Measurements from ENCODE around the gene RRP1. TPM values are rescaled to one million over a fixed set of nuclear protein-coding genes. Genes with fewer than 3 reads are reported as not detected.

The RRP1 gene
- total RNA-seq, 4 donors from 2014 or later, result 15.5 to 29.4 (median 19.0) TPM

DNA sequence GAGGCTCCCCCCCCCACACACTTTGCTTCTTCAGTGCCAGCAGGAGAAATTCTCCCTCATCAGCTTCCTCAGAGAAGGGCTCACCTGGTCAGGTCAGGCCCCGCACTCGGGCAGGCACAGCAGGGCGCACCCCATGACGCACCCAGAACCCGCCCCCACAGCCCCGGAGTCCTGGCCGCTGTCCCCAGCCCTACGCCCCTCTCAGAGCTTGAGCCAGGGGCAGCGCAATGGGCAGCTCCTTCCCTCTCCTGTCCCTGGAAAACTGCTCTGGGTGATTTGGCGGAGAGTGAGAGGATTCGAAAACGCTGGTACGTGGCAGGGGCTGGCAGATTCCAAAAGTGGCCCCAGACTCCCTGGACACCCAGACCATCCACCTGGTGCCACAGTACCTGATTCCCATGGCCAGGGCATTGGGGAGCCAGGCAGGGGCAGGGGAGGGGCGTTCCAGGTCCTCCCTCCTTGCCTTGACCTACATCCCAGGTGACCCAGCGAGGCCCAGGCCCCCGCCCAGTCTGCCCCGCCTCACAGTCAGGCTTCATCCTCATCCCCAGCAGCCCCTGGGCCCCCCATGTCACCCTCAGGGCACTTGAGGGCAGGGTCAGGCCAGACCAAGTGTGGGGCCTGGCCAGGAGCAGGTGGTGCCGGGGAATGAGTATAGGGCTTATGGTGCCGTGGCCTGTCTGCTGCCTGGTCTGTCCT, 23.7 kb downstream of the RRP1 start:
- Histone ChIP-seq H3K9me3 (no peaks in the 10 kb centered on the region), H3K36me3 (peaks cover 0 to 7% (median 0%) of the 10 kb centered on the region in 3 donors), H3K27me3 (no peaks in the 10 kb centered on the region), H3K4me1 (peaks cover 0 to 32% (median 11%) of the 10 kb centered on the region in 4 donors), H3K27ac (no peak overlapping the region), H3K4me3 (no peak overlapping the region)
- DNase-seq (ENCODE audit: low spot score in 2 of 2), result no peak
- 85 to 88% methylated on average over 17 to 19 of the region's 19 CpGs for WGBS, 2 donors
- TF ChIP-seq EP300 (IDR thresholded peaks at IDR 0.05) (no peak), POLR2A (IDR thresholded peaks at IDR 0.05) (no peak)
- TF ChIP-seq, protein P1, sequence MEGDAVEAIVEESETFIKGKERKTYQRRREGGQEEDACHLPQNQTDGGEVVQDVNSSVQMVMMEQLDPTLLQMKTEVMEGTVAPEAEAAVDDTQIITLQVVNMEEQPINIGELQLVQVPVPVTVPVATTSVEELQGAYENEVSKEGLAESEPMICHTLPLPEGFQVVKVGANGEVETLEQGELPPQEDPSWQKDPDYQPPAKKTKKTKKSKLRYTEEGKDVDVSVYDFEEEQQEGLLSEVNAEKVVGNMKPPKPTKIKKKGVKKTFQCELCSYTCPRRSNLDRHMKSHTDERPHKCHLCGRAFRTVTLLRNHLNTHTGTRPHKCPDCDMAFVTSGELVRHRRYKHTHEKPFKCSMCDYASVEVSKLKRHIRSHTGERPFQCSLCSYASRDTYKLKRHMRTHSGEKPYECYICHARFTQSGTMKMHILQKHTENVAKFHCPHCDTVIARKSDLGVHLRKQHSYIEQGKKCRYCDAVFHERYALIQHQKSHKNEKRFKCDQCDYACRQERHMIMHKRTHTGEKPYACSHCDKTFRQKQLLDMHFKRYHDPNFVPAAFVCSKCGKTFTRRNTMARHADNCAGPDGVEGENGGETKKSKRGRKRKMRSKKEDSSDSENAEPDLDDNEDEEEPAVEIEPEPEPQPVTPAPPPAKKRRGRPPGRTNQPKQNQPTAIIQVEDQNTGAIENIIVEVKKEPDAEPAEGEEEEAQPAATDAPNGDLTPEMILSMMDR (IDR thresholded peaks at IDR 0.05), result no peak

DNA sequence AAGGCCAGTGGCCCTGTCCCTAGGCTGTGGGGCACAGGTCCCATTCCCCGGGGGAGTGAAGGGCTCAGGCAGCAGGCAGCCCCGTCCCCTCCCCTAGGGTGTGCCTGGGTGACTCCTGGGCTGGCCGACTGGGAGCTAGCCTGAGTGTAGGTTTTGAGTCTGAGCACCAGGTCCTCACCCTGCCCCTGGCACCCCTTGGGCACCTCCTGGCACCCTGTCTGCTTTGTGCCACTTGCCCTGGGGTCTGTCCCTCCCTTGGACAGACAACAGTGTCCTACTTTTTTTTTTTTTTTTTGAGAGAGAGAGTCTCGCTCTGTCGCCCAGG, 24.2 kb downstream of the RRP1 start:
- Histone ChIP-seq H3K27me3 (no peaks in the 10 kb centered on the region), H3K36me3 (peaks cover 0 to 9% (median 0%) of the 10 kb centered on the region in 3 donors), H3K9me3 (peaks cover 0 to 3% (median 0%) of the 10 kb centered on the region in 4 donors), H3K4me3 (no peak overlapping the region), H3K4me1 (peaks cover 0 to 32% (median 11%) of the 10 kb centered on the region in 4 donors), H3K27ac (no peak overlapping the region)
- WGBS, 2 donors, result 83 to 86% methylated on average over 3 to 5 of the region's 5 CpGs
- TF ChIP-seq, protein P1 (IDR thresholded peaks at IDR 0.05), result no peak
- TF ChIP-seq EP300 (IDR thresholded peaks at IDR 0.05), result no peak
- no peak for TF ChIP-seq POLR2A (IDR thresholded peaks at IDR 0.05)
- no peak for DNase-seq (ENCODE audit: low spot score in 2 of 2)

DNA sequence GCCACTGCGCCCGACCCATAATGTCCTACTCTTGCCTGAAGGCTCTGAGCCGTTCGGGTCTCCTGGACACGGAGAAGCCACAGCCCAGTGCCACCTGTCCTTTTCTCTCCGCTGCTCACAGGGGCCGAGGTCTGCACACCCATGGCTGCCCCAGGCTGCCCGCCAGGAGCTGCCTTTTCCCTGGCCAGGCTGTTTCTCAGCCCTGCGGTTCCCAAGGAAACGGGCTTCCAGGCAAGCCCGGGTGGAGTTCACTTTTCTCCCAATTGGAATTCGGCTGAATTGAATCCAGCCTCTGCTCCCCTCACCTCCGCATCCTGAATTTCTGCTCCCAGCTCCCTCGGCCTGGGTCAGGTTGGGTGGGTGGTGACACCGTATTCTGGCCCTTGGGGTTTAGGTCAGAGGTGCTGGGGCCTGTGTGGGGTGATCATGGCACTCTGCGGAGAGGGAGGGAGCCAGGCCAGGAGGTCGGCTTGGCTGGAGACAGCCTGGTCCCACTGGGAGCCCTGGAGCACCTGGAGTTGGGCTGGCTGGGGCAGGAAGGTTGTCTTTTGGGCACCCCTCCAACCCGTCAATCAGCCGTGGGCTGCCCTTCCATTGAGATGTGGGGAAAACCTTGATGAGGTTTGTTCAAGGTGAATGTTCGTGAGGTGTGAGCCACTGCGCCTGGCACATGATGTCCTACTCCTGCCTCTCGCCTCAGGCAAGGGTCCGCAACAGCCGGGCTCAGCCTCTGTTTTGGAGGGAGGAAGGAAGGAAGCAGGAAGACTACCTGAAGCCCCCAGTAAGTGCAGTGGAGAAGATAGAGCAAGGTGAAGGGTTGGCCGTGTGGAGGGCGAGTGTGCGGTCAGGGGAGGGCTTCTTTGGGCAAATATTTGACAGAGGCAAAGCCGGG, 25.1 kb downstream of the RRP1 start:
- Histone ChIP-seq H3K27me3 (no peaks in the 10 kb centered on the region), H3K4me3 (no peak overlapping the region), H3K4me1 (peaks cover 0 to 32% (median 11%) of the 10 kb centered on the region in 4 donors), H3K9me3 (peaks cover 0 to 10% (median 0%) of the 10 kb centered on the region in 4 donors), H3K27ac (no peak overlapping the region), H3K36me3 (peaks cover 0 to 8% (median 0%) of the 10 kb centered on the region in 3 donors)
- TF ChIP-seq POLR2A (IDR thresholded peaks at IDR 0.05) (no peak), EP300 (IDR thresholded peaks at IDR 0.05) (no peak)
- TF ChIP-seq, protein P1 (IDR thresholded peaks at IDR 0.05), result no peak
- WGBS, 2 donors, result 53 to 61% methylated on average over 26 to 28 of the region's 28 CpGs
- DNase-seq (ENCODE audit: low spot score in 2 of 2), result no peak

DNA sequence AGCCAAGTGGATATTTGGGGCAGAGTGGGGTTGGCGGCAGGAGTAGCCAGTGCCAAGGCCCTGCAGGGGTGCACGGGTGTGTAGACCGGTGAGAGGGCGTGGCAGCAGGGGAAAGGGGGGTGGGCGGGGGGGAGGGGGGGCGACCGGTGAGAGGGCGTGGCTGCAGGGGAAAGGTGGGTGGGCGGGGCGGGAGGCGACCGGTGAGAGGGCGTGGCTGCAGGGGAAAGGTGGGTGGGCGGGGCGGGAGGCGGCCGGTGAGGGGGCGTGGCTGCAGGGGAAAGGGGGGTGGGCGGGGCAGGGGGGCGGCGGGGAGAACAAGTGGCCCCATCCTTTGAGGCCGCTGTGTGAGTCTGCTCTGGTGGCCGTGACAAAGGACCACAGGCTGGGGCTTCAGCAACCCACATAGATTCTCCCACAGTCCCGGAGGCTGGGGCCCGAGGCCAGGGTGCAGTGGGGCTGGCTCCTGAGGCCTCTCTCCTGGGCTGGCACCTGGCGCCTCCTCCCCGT, 25.8 kb downstream of the RRP1 start:
- Histone ChIP-seq H3K27ac (no peak overlapping the region), H3K4me1 (peaks cover 0 to 32% (median 11%) of the 10 kb centered on the region in 4 donors), H3K27me3 (no peaks in the 10 kb centered on the region), H3K36me3 (peaks cover 0 to 9% (median 0%) of the 10 kb centered on the region in 3 donors), H3K9me3 (peaks cover 0 to 10% (median 0%) of the 10 kb centered on the region in 4 donors), H3K4me3 (no peak overlapping the region)
- no peak for DNase-seq (ENCODE audit: low spot score in 2 of 2)
- TF ChIP-seq, protein P1 (IDR thresholded peaks at IDR 0.05), result no peak
- no peak for TF ChIP-seq EP300 (IDR thresholded peaks at IDR 0.05)
- no peak for TF ChIP-seq POLR2A (IDR thresholded peaks at IDR 0.05)
- WGBS, 2 donors, result 45 to 71% methylated on average over 5 to 9 of the region's 27 CpGs

All from tibial nerve (tissue), 4 donors.